ENCODE measurements around the gene UBE2H. TPM values are rescaled to one million over a fixed set of nuclear protein-coding genes. Genes with fewer than 3 reads are reported as not detected.

Gene UBE2H
- total and polyA plus RNA-seq, 2 donors from 2014 or later = 40.6 to 107 TPM

DNA sequence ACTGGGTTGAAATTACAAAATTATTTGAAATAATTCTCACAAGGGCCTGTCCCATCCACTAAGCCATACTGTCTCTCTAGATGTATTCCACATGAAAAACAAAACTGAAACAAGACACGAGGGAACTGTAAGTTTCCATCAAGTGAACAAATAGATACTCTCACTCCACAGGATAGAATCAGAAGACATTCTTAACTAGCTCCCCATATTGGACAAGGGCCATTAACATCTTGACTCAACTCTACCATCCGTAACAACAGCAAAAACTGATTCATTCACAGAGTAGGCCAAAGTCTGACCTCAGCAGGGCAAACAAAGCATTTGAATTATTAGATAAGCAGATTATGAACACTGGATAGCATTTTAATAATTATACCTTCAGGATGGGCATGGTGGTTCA lies 29.1 kb downstream of the UBE2H start:
- no peaks in the 10 kb centered on the region for H3K27me3 ChIP-seq (ENCODE audit: control insufficient read depth, insufficient read depth, low read length)
- FAIRE-seq (no peak), DNase-seq (peak in 2 of 5 donors; percentile 60)
- H3K9me3 ChIP-seq (ENCODE audit: control insufficient read depth in 2 of 3, insufficient read depth in 1 of 3, low read length in 3 of 3) = no peaks in the 10 kb centered on the region
- H3K36me3 ChIP-seq (ENCODE audit: control insufficient read depth in 2 of 3, insufficient read depth in 3 of 3, low read length in 3 of 3) = peaks cover 0 to 6% (median 2%) of the 10 kb centered on the region in 3 donors
- H3K4me1 ChIP-seq (ENCODE audit: control insufficient read depth in 2 of 3, insufficient read depth in 2 of 3, low read depth in 1 of 3, low read length in 3 of 3) = peaks cover 0 to 10% (median 0%) of the 10 kb centered on the region in 3 donors
- no peak overlapping the region for H3K4me3 ChIP-seq (ENCODE audit: low read length in 3 of 3)
- TF ChIP-seq, protein P1, sequence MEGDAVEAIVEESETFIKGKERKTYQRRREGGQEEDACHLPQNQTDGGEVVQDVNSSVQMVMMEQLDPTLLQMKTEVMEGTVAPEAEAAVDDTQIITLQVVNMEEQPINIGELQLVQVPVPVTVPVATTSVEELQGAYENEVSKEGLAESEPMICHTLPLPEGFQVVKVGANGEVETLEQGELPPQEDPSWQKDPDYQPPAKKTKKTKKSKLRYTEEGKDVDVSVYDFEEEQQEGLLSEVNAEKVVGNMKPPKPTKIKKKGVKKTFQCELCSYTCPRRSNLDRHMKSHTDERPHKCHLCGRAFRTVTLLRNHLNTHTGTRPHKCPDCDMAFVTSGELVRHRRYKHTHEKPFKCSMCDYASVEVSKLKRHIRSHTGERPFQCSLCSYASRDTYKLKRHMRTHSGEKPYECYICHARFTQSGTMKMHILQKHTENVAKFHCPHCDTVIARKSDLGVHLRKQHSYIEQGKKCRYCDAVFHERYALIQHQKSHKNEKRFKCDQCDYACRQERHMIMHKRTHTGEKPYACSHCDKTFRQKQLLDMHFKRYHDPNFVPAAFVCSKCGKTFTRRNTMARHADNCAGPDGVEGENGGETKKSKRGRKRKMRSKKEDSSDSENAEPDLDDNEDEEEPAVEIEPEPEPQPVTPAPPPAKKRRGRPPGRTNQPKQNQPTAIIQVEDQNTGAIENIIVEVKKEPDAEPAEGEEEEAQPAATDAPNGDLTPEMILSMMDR (IDR thresholded peaks at IDR 0.05; ENCODE audit: borderline replicate concordance, extremely low read depth, insufficient read depth) = no peak
- intact Hi-C loops (cut with DNase I) = no loop called here
- H3K27ac ChIP-seq (ENCODE audit: low read depth in 2 of 2, low read length in 2 of 2) = peak overlapping the region in 1 of 2 donors; percentile 37
- H3K9ac ChIP-seq (ENCODE audit: low read length in 3 of 3) = no peak overlapping the region

DNA sequence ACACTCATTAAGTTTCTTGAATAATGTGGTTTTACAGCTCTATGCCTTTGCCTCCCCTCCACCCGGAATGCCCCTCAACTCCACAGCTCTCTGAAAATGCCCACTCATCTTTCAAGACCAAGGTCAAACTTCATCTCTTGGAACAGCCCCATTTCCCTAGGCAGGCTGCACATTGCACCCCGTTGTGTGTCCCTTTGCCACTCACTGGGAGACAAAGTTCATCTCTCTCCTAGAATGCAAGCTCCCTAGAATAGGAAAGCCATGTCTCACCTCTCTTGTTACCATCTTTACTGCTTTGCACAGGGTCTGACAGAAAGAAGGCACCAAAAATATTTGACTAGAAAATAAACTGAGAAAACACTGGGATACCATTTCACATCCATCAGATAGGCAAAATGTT lies 33.3 kb downstream of the UBE2H start:
- H3K36me3 ChIP-seq (ENCODE audit: control insufficient read depth in 2 of 3, insufficient read depth in 3 of 3, low read length in 3 of 3) = no peaks in the 10 kb centered on the region
- H3K9ac ChIP-seq (ENCODE audit: low read length in 3 of 3) = no peak overlapping the region
- H3K4me3 ChIP-seq (ENCODE audit: low read length in 3 of 3) = no peak overlapping the region
- no peaks in the 10 kb centered on the region for H3K27me3 ChIP-seq (ENCODE audit: control insufficient read depth, insufficient read depth, low read length)
- H3K9me3 ChIP-seq (ENCODE audit: control insufficient read depth in 2 of 3, insufficient read depth in 1 of 3, low read length in 3 of 3) = no peaks in the 10 kb centered on the region
- TF ChIP-seq, protein P1 (IDR thresholded peaks at IDR 0.05; ENCODE audit: borderline replicate concordance, extremely low read depth, insufficient read depth) = no peak
- H3K4me1 ChIP-seq (ENCODE audit: control insufficient read depth in 2 of 3, insufficient read depth in 2 of 3, low read depth in 1 of 3, low read length in 3 of 3) = peaks cover 0 to 23% (median 6%) of the 10 kb centered on the region in 3 donors
- H3K27ac ChIP-seq (ENCODE audit: low read depth in 2 of 2, low read length in 2 of 2) = no peak overlapping the region
- DNase-seq (no peak), FAIRE-seq (no peak)
- intact Hi-C loops (cut with DNase I) = no loop called here

DNA sequence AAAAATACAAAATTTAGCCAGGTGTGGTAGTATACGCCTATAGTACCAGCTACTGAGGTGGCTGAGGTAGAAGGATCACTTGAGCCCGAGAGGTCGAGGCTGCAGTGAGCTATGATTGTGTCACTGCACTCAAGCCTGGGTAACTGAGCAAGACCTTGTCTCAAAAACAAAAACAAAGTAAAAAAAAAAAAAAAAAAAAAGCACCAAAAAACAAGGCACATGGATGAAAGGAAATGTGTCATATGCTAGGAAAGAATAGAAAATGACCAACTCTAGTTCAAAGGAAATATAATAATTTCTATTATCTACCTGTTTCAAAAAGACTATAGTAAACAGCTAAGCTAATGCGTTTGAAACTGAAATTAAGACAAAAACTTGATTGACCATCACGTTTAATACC lies 33.8 kb downstream of the UBE2H start:
- no peak overlapping the region for H3K9ac ChIP-seq (ENCODE audit: low read length in 3 of 3)
- no peak overlapping the region for H3K4me3 ChIP-seq (ENCODE audit: low read length in 3 of 3)
- H3K27ac ChIP-seq (ENCODE audit: low read depth in 2 of 2, low read length in 2 of 2) = no peak overlapping the region
- no peaks in the 10 kb centered on the region for H3K36me3 ChIP-seq (ENCODE audit: control insufficient read depth in 2 of 3, insufficient read depth in 3 of 3, low read length in 3 of 3)
- FAIRE-seq (no peak), DNase-seq (no peak)
- intact Hi-C loops (cut with DNase I) = no loop called here
- H3K9me3 ChIP-seq (ENCODE audit: control insufficient read depth in 2 of 3, insufficient read depth in 1 of 3, low read length in 3 of 3) = no peaks in the 10 kb centered on the region
- no peaks in the 10 kb centered on the region for H3K27me3 ChIP-seq (ENCODE audit: control insufficient read depth, insufficient read depth, low read length)
- peaks cover 0 to 20% (median 6%) of the 10 kb centered on the region in 3 donors for H3K4me1 ChIP-seq (ENCODE audit: control insufficient read depth in 2 of 3, insufficient read depth in 2 of 3, low read depth in 1 of 3, low read length in 3 of 3)
- TF ChIP-seq, protein P1 (IDR thresholded peaks at IDR 0.05; ENCODE audit: borderline replicate concordance, extremely low read depth, insufficient read depth) = no peak

DNA sequence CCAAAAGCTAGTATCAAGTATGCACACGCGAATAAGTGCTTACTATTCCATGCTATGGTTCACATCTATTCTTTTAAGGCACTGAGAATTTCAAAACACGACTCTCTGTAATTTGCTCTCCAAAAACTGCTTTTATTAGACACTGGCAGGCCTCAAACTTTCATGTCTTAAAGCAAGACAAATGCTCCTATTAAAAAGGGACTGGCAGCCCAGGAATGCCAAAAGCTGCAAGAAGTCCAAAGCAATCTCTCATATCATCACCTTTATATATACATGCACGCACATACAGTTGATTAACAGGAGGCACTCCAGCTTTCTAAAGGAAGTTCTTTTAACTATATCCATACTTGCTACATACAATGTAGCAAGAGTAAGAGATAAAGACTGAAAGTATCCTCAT lies 34.8 kb downstream of the UBE2H start:
- intact Hi-C loops (cut with DNase I) = no loop called here
- FAIRE-seq = no peak

More for the DNA sequence above, 34.8 kb downstream of the UBE2H start:
- Histone ChIP-seq H3K9ac (ENCODE audit: low read length in 3 of 3) (no peak overlapping the region), H3K9me3 (ENCODE audit: control insufficient read depth in 2 of 3, insufficient read depth in 1 of 3, low read length in 3 of 3) (no peaks in the 10 kb centered on the region), H3K4me3 (ENCODE audit: low read length in 3 of 3) (no peak overlapping the region), H3K4me1 (ENCODE audit: control insufficient read depth in 2 of 3, insufficient read depth in 2 of 3, low read depth in 1 of 3, low read length in 3 of 3) (peaks cover 0 to 20% (median 6%) of the 10 kb centered on the region in 3 donors), H3K27ac (ENCODE audit: low read depth in 2 of 2, low read length in 2 of 2) (no peak overlapping the region), H3K36me3 (ENCODE audit: control insufficient read depth in 2 of 3, insufficient read depth in 3 of 3, low read length in 3 of 3) (no peaks in the 10 kb centered on the region), H3K27me3 (ENCODE audit: control insufficient read depth, insufficient read depth, low read length) (no peaks in the 10 kb centered on the region)
- TF ChIP-seq, protein P1 (IDR thresholded peaks at IDR 0.05; ENCODE audit: borderline replicate concordance, extremely low read depth, insufficient read depth) = no peak
- no peak for DNase-seq
